Neuronal stem cell (in vitro differentiated cells): ENCODE results near the gene CTCF.

ENCODE experiments used
- DNase-seq: peaks from one replicate; pipeline ENCODE4 v3.0.0-alpha.2; 2013; ENCODE audit warnings: low spot score
- H2AFZ ChIP-seq: one replicate; pipeline ENCODE4 v1.6.1; 2013; ENCODE audit warnings: mild to moderate bottlenecking, low read length, inconsistent platforms
- H2AK5ac ChIP-seq: 2 replicates; pipeline ENCODE4 v1.6.1; 2013; ENCODE audit warnings: low read depth, mild to moderate bottlenecking, inconsistent platforms, low read length, moderate library complexity, mixed read lengths
- H2BK120ac ChIP-seq: 2 replicates; pipeline ENCODE4 v1.6.1; 2013; ENCODE audit warnings: low read depth, mild to moderate bottlenecking, inconsistent platforms, low read length, moderate library complexity, mixed read lengths
- H2BK12ac ChIP-seq: one replicate; pipeline ENCODE4 v1.6.1; 2013; ENCODE audit warnings: low read length, inconsistent platforms
- H2BK15ac ChIP-seq: 2 replicates; pipeline ENCODE4 v1.6.1; 2013; ENCODE audit warnings: mild to moderate bottlenecking, low read length, inconsistent platforms, mixed read lengths
- H2BK5ac ChIP-seq: one replicate; pipeline ENCODE4 v1.6.1; 2013; ENCODE audit warnings: inconsistent platforms, mild to moderate bottlenecking, low read length, moderate library complexity
- H3K14ac ChIP-seq: one replicate; pipeline ENCODE4 v1.6.1; 2013; ENCODE audit warnings: low read length, inconsistent platforms
- H3K18ac ChIP-seq: 2 replicates; pipeline ENCODE4 v1.6.1; 2013; ENCODE audit warnings: low read length, inconsistent platforms
- H3K23ac ChIP-seq: 2 replicates; pipeline ENCODE4 v1.6.1; 2013; ENCODE audit warnings: low read depth, mild to moderate bottlenecking, mixed read lengths, low read length, inconsistent platforms; ENCODE audit not compliant: poor library complexity
- H3K27ac ChIP-seq: replicated peaks from 3 replicates; pipeline ENCODE4 v1.5.1; 2013; ENCODE audit warnings: low read length, inconsistent platforms
- H3K27me3 ChIP-seq, 3 experiments: 2 replicates each; pipeline ENCODE4 v1.6.1; 2013; ENCODE audit warnings: low read length in 3 of 3, mild to moderate bottlenecking in 2 of 3, inconsistent platforms in 1 of 3, low read depth in 1 of 3, mixed read lengths in 1 of 3, moderate library complexity in 1 of 3; ENCODE audit not compliant: control insufficient read depth in 3 of 3, insufficient read depth in 3 of 3
- H3K36me3 ChIP-seq, 2 donors: replicated peaks in 1 of 2; 2 replicates each; pipeline ENCODE4 v1.6.1; 2013; ENCODE audit warnings: low read length in 2 of 2; ENCODE audit not compliant: control insufficient read depth in 2 of 2, insufficient read depth in 2 of 2
- H3K4ac ChIP-seq: 2 replicates; pipeline ENCODE4 v1.6.1; 2013; ENCODE audit warnings: inconsistent platforms, mild to moderate bottlenecking, low read length, moderate library complexity
- H3K4me1 ChIP-seq, 2 donors: 1 replicate in 1 of 2; 2 replicates in 1 of 2; pipeline ENCODE4 v1.6.1; 2013; ENCODE audit warnings: low read length in 2 of 2, low read depth in 1 of 2; ENCODE audit not compliant: control insufficient read depth in 2 of 2, insufficient read depth in 1 of 2
- H3K4me2 ChIP-seq: one replicate; pipeline ENCODE4 v1.6.1; 2013; ENCODE audit warnings: mild to moderate bottlenecking, low read length, inconsistent platforms; ENCODE audit not compliant: insufficient read depth, poor library complexity, severe bottlenecking
- H3K4me3 ChIP-seq, 2 donors: 2 replicates each; pipeline ENCODE4 v1.5.1; 2013; ENCODE audit warnings: low read length in 2 of 2, mild to moderate bottlenecking in 2 of 2, inconsistent platforms in 1 of 2, moderate library complexity in 1 of 2
- H3K79me1 ChIP-seq: one replicate; pipeline ENCODE4 v1.6.1; 2013; ENCODE audit warnings: low read depth, mild to moderate bottlenecking, inconsistent platforms, low read length, moderate library complexity
- H3K9ac ChIP-seq: one replicate; pipeline ENCODE4 v1.6.1; 2013; ENCODE audit warnings: mild to moderate bottlenecking, low read depth, low read length, inconsistent platforms; ENCODE audit not compliant: poor library complexity
- H3K9me3 ChIP-seq, 2 donors: replicated peaks in 1 of 2; 2 replicates each; pipeline versions ENCODE3 to v1.6.1; 2013; ENCODE audit warnings: low read length in 2 of 2, mild to moderate bottlenecking in 2 of 2, inconsistent platforms in 1 of 2, low read depth in 1 of 2, mixed read lengths in 1 of 2, moderate library complexity in 1 of 2; ENCODE audit not compliant: control insufficient read depth in 2 of 2, insufficient read depth in 1 of 2
- H4K8ac ChIP-seq: one replicate; pipeline ENCODE4 v1.6.1; 2013; ENCODE audit warnings: low read depth, mild to moderate bottlenecking, inconsistent platforms, low read length, moderate library complexity
- H4K91ac ChIP-seq: one replicate; pipeline ENCODE4 v1.6.1; 2013; ENCODE audit warnings: low read length, low read depth, mild to moderate bottlenecking, inconsistent platforms; ENCODE audit not compliant: poor library complexity
- WGBS, 2 donors: extraction: QIAGEN DNeasy Blood & Tissue Kit; methylation state at CpG; one replicate each; pipeline ENCODE4 v1.1.7; 2013; ENCODE audit warnings: missing lambda C conversion rate in 2 of 2, mixed read lengths in 1 of 2; ENCODE audit not compliant: insufficient read length in 2 of 2, insufficient replicate concordance in 1 of 2; ENCODE audit errors: extremely low coverage in 2 of 2; 5-methylcytosine and 5-hydroxymethylcytosine counted together

The CTCF gene

GRCh38 chr16:67672739-67673662 lies 110.7 kb downstream of the CTCF start:
- DNase-seq: no peak
- H2AFZ ChIP-seq: no peak overlapping the region
- no CpG with 5 or more reads among the region's 13 CpGs for WGBS, 2 donors

GRCh38 chr16:67673712-67674580 lies 111.6 kb downstream of the CTCF start:
- Histone ChIP-seq H3K4me2 (no peak overlapping the region), H2BK5ac (no peak overlapping the region), H3K4me3 (peak overlapping the region in 1 of 2 donors; percentile 16), H3K4ac (no peak overlapping the region), H3K23ac (no peak overlapping the region), H3K36me3 (peaks cover 15 to 19% of the 10 kb centered on the region in 2 donors), H3K27me3 (no peaks in the 10 kb centered on the region), H3K79me1 (no peaks in the 10 kb centered on the region), H4K8ac (no peak overlapping the region), H2AFZ (no peak overlapping the region), H3K4me1 (no peaks in the 10 kb centered on the region), H3K14ac (no peak overlapping the region), H3K9me3 (no peaks in the 10 kb centered on the region), H2BK15ac (no peak overlapping the region), H3K18ac (no peak overlapping the region), H4K91ac (no peak overlapping the region), H2BK120ac (no peak overlapping the region), H2BK12ac (no peak overlapping the region), H2AK5ac (no peak overlapping the region), H3K27ac (no peak overlapping the region), H3K9ac (no peak overlapping the region)
- WGBS, 2 donors: no CpG with 5 or more reads among the region's 21 CpGs
- no peak for DNase-seq

More at GRCh38 chr16:67672739-67673662, 110.7 kb downstream of the CTCF start:
- Histone ChIP-seq H3K27ac (no peak overlapping the region), H3K4me3 (no peak overlapping the region), H3K36me3 (peaks cover 15 to 19% of the 10 kb centered on the region in 2 donors), H3K4me2 (no peak overlapping the region), H3K4me1 (peaks cover 0 to 1% of the 10 kb centered on the region in 2 donors), H4K8ac (no peak overlapping the region), H3K14ac (no peak overlapping the region), H2BK120ac (no peak overlapping the region), H3K18ac (no peak overlapping the region), H2BK12ac (no peak overlapping the region), H3K23ac (no peak overlapping the region), H3K79me1 (no peaks in the 10 kb centered on the region), H3K4ac (no peak overlapping the region), H2AK5ac (no peak overlapping the region), H2BK15ac (no peak overlapping the region), H3K9me3 (no peaks in the 10 kb centered on the region), H3K27me3 (no peaks in the 10 kb centered on the region), H4K91ac (no peak overlapping the region), H2BK5ac (no peak overlapping the region), H3K9ac (peak overlapping the region; percentile 13)

GRCh38 chr16:67674851-67675578 lies 112.7 kb downstream of the CTCF start:
- no peak overlapping the region for H2BK120ac ChIP-seq
- no peak for DNase-seq

More at GRCh38 chr16:67674851-67675578, 112.7 kb downstream of the CTCF start:
- Histone ChIP-seq H3K9me3 (no peaks in the 10 kb centered on the region), H3K4me2 (no peak overlapping the region), H3K27me3 (no peaks in the 10 kb centered on the region), H3K23ac (no peak overlapping the region), H2AK5ac (peak overlapping the region; percentile 3), H3K36me3 (peaks cover 15 to 22% of the 10 kb centered on the region in 2 donors), H3K18ac (no peak overlapping the region), H3K14ac (no peak overlapping the region), H3K27ac (no peak overlapping the region), H3K4me3 (peak overlapping the region in 1 of 2 donors; percentile 6), H4K8ac (peak overlapping the region; percentile 74), H3K79me1 (no peaks in the 10 kb centered on the region), H4K91ac (no peak overlapping the region), H2BK15ac (no peak overlapping the region), H2BK12ac (no peak overlapping the region), H2BK5ac (no peak overlapping the region), H3K9ac (no peak overlapping the region), H2AFZ (no peak overlapping the region), H3K4ac (no peak overlapping the region), H3K4me1 (no peaks in the 10 kb centered on the region)
- WGBS, 2 donors: no CpG with 5 or more reads among the region's 28 CpGs
